Medulla oblongata (tissue), 1 donor: Measurements from ENCODE around the gene NR5A1.

Source experiments
- DNase-seq: peaks from one replicate; pipeline ENCODE4 v3.0.0-alpha.2; 2015; ENCODE audit errors: extremely low spot score

NR5A1 gene

DNA sequence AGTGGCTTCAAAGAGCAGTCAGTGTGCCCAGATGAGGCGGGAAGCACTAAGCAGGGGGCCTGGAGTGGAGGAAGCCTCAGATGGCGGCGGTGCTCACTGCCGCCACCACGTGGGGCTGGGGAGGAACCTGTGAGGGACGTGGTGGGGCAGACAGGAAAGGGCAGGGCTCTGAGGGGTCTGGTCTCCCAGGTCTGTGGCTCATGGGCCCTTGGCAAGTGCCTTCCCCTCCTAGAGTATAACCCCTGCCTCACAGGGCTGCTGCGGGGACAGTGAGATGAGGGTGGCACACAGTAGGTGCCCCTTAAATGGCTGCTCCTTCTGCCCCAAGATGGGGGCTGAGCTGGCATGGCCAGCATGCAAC, 26.6 kb downstream of the NR5A1 start:
- no peak for DNase-seq

DNA sequence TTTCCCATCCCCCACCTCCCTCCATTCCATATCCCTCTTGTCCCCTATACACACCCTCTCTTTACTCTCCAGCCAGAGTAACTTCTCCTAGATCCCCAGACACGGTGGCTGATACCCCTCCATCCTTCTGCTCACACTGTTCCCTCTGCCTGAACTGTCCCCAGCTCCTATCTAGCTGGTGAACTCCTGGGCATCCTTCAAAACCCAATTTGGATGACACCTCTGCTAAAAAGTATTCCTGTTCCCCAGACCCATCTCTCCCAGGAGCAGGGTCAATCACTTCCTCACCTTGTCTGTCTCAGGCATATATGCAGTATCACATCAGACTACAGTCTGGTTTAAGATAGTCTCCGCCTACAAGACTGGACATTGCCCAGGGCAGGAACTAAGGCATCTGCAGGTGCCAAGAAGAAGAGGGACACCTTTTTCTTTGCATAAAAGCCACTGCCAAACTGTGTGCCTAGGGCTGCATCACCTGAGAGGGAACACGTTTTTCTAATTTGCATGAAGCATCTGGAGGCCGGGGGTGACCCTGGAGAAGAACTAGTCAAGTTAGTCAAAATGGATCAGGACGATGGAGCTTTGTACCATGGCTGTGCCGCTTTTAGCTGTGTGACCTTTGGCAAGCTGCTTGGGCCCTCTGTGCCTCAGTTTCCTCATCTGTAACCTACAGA, 27.1 kb downstream of the NR5A1 start:
- no peak for DNase-seq

DNA sequence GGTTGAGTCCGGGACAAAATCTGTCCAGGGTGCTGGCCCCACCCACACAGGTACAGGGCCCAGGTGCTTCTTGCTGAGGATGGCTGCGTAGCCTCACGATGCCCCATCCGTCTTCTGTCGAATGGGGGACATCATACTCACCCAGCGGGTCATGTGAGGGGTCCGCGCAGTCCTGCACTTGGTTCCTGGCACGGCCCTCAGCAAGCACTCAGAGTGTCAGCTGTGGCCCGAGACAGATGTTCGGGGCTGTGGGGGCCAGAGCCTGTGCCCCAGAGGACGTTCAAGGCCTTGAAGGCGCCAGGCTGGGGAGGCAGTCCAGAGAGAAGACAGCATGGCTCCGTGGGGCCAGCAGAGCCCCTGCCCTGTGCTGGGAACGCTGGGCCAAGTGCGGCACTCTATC, 27.8 kb downstream of the NR5A1 start:
- no peak for DNase-seq

DNA sequence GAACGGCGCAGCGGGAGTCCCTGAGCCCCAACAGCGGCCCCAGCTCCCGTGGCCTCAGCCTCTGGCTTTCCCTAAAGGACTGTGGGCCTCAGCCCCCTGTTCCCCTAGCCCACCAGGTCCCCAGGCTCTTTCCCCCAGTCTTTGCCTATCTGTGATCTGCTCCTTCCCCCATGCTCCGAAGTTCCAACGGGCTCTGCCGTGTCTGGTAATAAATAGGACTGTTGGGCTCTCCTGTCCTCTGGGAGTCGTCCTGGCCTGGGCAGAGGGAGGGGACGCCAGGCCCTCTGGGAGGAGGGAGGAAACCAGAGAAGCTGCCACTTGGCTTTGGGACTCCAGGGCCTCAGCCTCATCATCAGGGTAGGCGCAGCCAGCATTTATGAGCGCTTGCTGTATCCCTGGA, 28.8 kb downstream of the NR5A1 start:
- DNase-seq: no peak

DNA sequence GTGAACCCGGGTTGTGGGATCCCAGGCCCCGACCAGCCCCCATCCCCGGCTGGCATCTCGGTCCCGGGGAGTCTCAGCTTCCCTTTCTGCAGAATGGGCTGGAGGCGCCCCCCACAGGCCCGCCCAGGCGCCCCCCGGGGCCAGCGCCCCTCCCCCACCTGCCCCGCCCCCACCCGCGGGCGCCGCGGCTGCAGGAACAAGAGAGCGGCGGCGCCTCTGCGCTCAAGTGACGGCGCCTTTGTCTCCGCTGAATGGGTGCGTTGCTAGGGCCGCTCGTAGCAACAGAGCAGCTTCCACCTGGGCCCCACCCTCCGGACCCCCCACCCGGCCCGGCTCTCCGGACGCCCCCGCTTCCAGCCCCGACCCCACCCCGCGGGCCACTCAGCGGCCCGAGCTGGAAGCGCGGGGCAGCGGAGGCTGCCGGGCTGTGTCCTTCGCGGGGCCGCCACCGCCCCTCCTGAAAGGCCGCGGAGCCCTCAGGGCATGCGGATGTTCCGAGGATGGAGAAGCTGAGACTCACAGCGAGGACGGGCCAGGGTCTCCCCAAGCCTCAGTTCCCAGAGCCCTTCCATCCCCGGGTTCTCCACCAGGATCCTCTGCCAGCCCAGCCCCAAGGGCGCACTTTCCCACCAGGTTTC, 29.4 kb downstream of the NR5A1 start:
- no peak for DNase-seq

DNA sequence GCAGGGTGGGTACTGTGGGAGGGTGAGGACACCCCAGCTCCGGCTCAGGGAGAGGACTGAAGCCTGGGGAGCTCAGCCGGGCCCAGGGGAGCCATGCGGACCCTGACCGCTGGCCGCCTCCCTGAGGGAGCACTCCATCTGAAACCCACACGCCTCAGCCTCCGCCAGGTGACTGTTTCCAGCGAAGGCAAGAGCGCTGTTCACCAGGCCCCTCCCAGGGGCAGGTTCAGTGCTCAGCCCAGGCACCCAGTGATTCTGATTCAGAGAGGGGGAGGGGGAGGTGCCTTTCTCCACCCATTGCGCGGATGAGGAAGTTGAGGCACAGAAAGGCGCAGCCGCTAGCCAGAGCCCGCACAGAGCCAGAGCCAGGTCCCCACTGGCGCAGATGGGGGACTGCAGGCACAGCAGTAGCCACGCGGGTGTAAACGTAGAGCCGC, 30.0 kb downstream of the NR5A1 start:
- no peak for DNase-seq

DNA sequence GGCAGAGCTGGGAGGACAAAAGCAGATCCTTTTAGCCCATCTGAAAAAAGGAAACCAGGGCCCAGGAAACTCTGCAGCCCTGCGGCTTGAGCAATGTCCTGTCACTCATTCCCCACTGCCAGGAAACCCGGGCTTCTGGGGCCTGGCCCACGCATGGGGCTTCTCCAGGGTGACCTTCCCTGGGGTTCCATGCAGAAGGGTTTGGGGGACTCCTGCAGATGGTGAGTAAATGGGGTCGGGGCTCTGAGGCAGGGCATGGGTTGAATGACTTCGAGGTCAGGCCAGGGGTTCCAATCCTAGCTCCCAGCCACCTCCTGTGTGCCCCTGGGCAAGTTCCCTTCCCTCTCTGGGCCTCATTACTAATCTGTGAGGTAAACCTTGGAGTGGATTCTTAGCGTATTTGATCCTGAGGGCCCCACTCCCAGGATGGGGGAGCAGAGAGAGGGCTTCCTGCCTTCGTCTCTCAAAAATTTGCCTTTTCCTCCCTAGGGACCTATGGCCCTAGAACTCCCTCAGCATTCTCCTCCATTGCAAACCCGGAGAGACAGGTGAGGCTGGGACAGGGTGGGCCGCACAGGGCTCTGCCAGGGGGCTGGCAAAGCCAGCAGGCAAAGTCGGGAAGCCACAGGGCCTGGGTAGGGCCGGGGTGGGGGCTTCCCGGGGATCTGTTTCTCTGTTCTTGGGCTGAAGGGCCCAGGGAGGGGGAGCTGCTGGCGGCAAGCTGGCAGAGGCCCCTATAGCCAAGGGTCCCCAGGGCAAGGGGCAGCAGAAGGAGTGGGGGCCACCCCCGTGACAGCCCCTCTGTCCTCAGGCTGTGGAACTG, 31.1 kb downstream of the NR5A1 start:
- no peak for DNase-seq

DNA sequence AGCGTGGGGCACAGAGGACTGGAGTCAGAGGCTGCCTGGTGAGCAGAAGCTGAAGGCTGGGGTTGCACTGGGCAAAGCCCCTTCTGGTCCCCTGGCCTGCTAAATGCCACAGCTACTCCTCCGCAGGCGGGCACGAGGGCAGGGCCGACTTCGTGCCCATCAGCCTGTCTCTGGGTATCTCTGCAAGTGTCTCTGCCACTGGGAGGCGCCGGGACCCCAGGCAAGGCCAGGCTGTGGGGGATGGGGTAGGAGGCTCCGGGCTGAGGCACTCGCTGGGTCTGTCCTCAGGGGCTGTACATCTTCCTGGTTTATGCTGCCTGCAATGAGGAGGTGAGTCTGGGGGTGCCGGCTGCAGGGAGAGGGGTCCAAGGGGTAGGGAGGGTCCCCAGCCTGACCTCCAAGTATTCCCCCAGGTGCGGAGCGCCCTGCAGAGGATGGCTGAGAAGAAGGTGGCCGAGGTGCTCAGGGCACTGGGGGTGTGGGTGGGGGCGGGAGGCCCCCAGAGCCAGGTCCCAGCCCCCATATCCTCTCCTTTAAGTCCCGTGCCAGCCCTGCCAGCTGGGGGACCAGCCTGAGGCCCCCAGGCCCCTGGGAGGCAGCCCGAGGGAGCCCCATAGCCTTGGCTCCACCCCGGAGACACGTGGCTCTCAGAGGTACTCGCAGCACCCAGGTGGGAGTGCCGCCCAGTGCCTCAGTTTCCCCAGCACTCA, 31.9 kb downstream of the NR5A1 start:
- DNase-seq: no peak

DNA sequence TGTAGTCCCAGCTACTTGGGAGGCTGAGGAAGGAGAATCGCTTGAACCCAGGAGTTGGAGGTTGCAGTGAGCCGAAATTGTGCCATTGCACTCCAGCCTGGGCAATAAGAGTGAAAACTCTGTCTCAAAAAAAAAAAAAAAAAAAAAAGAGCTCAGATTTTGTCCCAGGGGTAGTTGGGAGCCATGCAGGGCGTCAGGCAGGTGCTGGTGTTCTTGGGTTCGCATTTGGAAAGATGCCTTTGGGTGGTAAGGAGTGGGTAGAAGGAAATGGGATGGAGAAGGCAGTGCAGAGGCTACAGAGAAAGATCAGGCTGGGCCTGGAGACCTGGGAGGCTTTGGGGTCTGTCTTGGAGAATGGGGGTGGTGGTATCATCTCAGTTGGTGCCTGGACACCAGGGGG, 33.0 kb downstream of the NR5A1 start:
- no peak for DNase-seq

DNA sequence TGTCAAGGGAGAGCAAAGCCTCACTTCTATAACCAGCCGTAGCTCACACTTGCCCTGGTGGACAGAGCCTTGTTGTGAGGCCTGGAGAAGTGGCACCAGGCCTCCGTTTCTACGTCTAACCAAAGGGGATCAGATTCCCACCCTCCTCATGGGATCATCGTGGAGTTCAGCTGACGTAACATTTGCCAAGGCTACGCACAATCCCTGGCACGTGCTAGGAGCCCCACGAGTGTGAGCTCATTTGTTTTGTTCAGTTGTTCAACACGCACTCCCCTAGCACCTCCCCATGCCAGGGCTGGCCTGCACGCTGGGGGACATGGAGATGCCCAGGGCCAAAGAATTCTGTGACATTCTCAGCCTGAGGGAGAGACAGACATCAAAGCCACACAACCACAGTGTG, 33.9 kb downstream of the NR5A1 start:
- no peak for DNase-seq

DNA sequence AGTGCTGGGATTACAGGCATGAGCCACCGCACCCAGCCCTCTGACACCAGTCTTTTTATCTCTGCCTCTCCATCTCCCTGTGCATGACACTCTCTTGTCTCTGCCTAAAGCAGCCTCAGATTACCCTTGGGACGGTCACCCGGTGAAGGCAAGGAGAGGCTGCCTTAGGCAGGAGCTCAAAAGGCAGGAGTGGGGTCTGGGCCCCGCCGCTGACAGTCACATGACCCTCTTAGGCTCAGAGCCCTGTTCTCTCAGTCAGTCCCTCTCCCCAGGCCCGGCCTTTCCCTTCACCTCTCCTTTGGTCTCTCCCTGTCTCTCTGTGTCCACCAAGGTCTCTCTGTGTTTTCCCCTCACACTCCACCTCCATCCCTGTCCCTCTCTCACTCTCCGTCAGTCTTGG, 34.4 kb downstream of the NR5A1 start:
- DNase-seq: no peak

DNA sequence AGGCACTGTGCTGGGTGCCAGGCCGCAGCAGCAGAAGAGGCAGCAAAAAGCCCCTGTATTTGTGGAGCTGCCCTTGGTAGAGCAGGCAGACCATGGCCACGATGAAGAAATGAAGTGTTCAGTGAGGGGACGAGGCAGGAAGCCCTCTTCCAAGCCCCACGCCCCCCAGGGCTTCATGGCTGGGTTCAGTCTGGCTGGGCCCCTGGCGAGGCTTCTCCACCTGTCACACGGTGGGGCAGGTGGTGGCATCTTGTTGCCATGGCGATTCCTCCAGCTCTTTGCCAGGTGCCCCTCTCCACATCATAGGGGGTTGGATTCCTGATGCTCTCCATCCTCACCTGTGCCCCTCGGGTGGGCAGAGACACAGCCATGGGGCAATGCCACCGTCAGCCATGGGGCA, 35.4 kb downstream of the NR5A1 start:
- DNase-seq: no peak

DNA sequence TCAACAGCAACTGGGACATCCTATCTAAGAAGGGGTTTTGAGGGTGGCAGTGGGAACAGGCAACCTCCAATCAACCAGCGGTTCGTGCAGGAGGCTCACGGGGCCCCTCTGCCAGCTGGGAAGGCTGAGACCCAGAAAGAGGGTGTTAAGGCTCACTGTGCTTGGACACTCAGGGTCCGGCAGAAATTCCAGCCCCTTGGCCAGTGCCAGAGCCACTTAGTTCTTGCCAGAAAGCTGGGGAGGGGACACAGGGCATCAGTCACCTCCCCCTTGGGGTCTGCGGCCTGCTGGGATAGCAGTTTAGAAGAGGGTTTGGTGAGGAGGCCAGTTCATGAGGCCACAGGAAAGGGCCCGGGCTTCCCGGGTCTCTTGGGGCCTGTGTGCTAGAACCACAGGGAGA, 36.5 kb downstream of the NR5A1 start:
- no peak for DNase-seq

DNA sequence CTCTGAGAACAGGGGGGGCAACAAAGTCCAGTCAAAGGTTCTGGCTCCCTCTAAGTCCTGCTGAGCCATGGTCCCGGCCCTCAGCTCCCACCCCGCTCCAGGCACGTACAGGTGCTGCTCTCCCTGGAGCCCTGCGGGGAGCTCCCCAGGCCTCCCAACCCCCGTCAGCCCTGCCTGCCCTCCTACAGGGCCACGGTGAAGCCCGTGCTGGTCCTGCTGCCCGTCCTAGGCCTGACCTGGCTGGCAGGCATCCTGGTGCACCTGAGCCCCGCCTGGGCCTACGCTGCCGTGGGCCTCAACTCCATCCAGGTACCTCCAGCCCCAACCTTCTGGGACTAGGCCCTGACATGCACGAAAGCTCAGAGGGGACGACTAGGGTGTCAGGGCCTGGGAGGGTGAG, 36.9 kb downstream of the NR5A1 start:
- no peak for DNase-seq

DNA sequence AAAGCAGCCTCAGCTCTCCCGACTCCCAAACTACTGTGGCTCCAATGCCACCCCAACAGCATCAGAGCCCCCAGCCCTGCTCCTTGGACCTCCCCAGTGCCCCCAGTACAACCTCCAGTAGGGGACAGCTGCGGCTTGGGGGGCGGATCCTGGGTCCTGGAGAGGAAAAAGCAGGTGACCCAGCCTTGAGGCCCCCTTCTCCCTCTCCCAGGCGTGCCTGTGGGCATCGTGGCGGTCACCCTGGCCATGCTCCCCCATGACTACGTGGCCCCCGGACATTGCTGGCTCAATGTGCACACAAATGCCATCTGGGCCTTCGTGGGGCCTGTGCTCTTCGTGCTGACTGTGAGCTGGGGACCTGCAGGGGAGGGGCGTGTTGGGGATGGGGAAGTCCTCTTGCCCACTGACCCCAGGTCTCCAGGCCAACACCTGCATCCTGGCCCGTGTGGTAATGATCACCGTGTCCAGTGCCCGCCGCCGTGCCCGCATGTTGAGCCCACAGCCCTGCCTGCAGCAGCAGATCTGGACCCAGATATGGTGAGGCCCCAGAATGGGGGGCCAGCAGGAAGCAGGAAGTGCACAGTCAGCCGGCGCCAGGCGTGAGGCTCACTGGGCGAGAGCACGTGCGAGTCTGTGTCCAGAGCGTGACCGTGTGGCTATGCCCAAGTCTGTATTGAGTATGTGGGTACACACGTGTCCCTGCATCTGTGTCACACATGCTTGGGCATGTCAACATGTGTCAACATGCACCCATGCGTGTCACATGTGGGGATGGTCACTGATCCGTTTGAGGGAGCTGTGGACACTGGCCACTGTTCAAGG, 38.0 kb downstream of the NR5A1 start:
- DNase-seq: no peak

DNA sequence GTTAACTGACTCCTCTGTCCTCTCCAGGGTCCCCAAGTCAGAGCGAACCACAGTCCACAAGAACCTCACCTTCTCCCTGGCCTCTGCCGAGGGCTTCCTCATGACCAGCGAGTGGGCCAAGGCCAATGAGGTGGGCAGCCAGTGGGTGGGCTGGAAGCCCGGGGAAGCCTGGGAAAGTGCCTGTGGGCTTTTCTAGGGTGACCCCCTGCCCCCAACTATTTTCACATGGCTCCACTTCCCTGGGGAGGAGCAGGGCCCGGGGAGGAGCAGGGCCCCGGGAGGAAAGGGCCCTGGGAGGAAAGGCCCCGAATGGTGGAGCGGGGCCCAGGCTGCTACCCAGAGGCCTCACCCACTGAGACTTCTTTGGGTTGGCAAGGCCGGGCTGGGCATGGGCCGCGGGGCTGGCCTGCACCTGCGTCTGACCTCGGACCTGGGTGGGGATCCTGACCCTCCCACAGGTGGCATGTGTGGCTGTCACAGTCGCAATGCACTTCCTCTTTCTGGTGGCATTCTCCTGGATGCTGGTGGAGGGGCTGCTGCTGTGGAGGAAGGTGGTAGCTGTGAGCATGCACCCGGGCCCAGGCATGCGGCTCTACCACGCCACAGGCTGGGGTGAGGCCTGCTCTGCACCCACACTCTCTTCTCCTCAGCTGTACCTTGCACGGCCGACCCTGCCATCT, 39.0 kb downstream of the NR5A1 start:
- no peak for DNase-seq

DNA sequence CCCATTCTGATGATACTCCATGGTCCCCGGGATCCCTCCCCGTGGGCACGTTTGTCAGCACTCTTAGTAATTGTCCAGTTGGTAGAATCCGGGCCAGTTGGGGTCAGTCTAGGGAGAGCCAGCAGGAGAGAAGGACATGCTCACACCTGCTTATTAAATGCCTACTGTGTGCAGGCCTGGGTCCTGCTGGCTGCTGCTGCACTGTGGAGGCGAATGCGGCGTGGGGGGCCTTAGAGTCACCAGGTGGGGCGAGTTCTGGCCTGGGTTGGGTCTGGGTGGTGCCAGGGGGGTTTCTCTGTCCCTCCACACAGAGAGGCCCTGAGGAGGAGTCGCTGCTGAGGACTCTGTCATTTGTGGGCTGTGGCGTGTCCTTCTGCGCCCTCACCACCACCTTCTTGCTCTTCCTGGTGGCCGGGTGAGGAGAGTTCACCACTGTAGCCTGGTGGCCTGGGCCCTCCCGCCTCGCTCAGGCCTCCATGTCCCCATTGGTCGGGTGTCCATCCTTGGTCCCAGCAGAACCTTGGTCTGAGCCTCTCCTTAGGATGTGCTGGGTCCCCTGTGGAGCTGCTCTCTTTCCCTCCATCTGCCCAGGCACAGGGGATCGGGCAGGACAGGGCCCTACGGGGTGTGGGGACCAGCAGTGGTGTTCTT, 39.7 kb downstream of the NR5A1 start:
- DNase-seq: no peak

DNA sequence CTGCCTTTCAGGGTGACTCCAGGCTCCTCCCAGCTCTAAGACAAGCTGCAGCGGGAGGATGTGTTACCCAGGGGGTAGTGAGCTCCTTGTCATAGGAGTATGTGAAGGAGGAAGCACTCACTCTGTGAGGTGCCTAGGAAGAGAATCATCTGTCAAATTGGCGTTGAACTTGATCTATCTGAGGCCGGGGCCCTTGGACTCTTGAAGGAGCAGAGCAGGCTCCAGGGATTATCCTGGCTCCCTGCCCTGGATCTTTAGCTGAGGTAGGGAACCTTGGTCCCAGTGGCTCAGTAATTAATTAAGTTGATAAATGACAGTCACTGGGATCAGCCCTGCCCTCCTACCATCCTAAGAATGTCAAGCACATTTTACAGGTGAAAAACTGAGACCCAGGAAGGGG, 41.5 kb downstream of the NR5A1 start:
- DNase-seq: no peak

DNA sequence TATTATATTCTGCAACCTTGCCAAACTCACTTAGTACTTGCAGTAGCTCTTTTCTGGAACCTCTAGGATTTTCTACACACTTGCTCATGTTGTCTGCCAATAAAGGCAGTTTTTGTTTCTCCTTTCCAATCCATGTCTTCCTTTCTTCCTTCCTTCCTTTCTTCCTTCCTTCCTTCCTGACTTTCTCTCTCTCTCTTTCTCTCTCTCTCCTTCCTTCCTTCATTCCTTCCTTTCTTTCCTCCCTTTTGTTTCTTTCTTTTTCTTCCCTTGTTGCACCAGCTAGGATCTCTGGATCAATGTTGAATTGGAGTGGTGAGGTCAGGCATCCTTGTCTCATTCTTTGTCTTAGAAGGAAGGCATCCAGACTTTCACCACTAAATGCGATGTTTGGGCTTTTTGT, 44.5 kb downstream of the NR5A1 start:
- no peak for DNase-seq

DNA sequence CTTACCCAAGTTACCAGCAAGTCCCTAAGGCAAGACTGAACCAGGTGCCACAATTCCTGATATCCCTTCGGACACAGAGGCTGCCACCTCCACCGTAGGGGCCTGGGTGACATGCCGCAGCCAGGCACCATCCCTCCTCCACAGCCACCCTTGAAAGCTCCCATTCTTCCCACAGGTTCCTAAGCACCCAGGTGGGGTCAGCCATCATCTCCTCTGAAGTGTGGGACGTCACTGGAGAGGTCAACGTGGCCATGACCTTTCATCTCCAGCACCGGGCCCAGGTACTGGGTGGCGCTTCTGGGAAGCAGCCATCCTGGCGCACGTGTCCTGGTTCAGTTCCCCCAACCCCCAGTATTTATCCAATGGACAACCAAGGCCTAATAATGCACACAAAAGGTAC, 48.8 kb downstream of the NR5A1 start:
- no peak for DNase-seq
